OCI-LY3 (cell line): ENCODE results near the gene CFH.

ENCODE experiments used
- CTCF ChIP-seq: fragments of 200-600, 300-600 bp; sonication (generic); IDR thresholded peaks from 2 replicates; pipeline ENCODE4 v1.5.1; 2014; ENCODE audit warnings: antibody characterized with exemption, low read length, low read depth
- EZH2phosphoT487 ChIP-seq: fragments of 200-600 bp; shearing (Covaris generic); IDR thresholded peaks from 2 replicates; pipeline ENCODE4 v1.6.1; 2018; ENCODE audit warnings: antibody characterized with exemption, mixed run types, low read depth

GRCh38 chr1:196608390-196609369 is 43.2 kb upstream of the CFH start, which contains the start of gene KCNT2:
- TF ChIP-seq CTCF = no peak
- no peak for TF ChIP-seq EZH2phosphoT487
